ENCODE results near the gene SPAG8. TPM values are rescaled to one million over a fixed set of nuclear protein-coding genes. Genes with fewer than 3 reads are reported as not detected.

The SPAG8 gene
- total and polyA plus RNA-seq, 9 of the 15 experiments (the other 6 are each of a cell fraction or from before 2014, with no cell fraction given) = 0.03 to 0.47 (median 0.21) TPM

GRCh38 chr9:35834260-35835215 is 22.5 kb upstream of the SPAG8 start (continued):
- TF ChIP-seq RBM14 (IDR thresholded peaks at IDR 0.05; ENCODE audit: borderline replicate concordance, insufficient read depth, low read depth, low read length) (no peak), FOS (IDR thresholded peaks at IDR 0.05; ENCODE audit: extremely low read depth, insufficient read length) (no peak), BHLHE40 (IDR thresholded peaks at IDR 0.05; ENCODE audit: low read length) (peak; percentile 49; the same call in 1 of the 2 replicates), ZNF175 (CRISPR knock-in tag; IDR thresholded peaks at IDR 0.05; ENCODE audit: low read depth) (0 out of 2 replicates have a peak, but pooled peaks have one; percentile 39), TEAD4 (IDR thresholded peaks at IDR 0.05; ENCODE audit: low read length) (no peak), TEAD4 (CRISPR knock-in tag; IDR thresholded peaks at IDR 0.05; ENCODE audit: borderline replicate concordance) (no peak), MLLT1 (IDR thresholded peaks at IDR 0.05) (no peak), HCFC1 (IDR thresholded peaks at IDR 0.05; ENCODE audit: low read depth, low read length) (no peak), NCOR1 (IDR thresholded peaks at IDR 0.05) (no peak), RAD51 (IDR thresholded peaks at IDR 0.05; ENCODE audit: borderline replicate concordance, low read depth) (peak; percentile 69; the same call in 1 of the 2 replicates), ZNF586 (CRISPR knock-in tag; conservative IDR thresholded peaks at IDR 0.05) (no peak), POLR2G (IDR thresholded peaks at IDR 0.05; ENCODE audit: low read depth, low read length) (no peak), ZC3H11A (IDR thresholded peaks at IDR 0.05; ENCODE audit: low read depth, low read length) (no peak), KDM1A (IDR thresholded peaks at IDR 0.05) (peak; percentile 70 to 79; a peak in 3 of 4 replicates), KAT2B (IDR thresholded peaks at IDR 0.05; ENCODE audit: low read depth, low read length) (no peak), MBD1 (CRISPR knock-in tag; IDR thresholded peaks at IDR 0.05) (no peak), ZSCAN29 (IDR thresholded peaks at IDR 0.05) (no peak), KDM5B (IDR thresholded peaks at IDR 0.05; ENCODE audit: insufficient replicate concordance, low read depth, low read length) (no peak), CGGBP1 (CRISPR knock-in tag; IDR thresholded peaks at IDR 0.05) (no peak), ZBTB9 (CRISPR knock-in tag; IDR thresholded peaks at IDR 0.05) (no peak), PHTF2 (CRISPR knock-in tag; IDR thresholded peaks at IDR 0.05) (no peak), MITF (IDR thresholded peaks at IDR 0.05) (no peak)

Measured in K562 (cell line).